ENCODE results near the gene GRID1. TPM values are rescaled to one million over a fixed set of nuclear protein-coding genes. Genes with fewer than 3 reads are reported as not detected.

Gene GRID1
- total and polyA plus RNA-seq, 10 of the 15 experiments (the other 5 are each of a cell fraction or from before 2014, with no cell fraction given) = 0.04 to 0.62 (median 0.08) TPM; not detected in 5

GRCh38 chr10:86170255-86171108, 196.1 kb downstream of the GRID1 start (continued):
- TF ChIP-seq, protein P1, sequence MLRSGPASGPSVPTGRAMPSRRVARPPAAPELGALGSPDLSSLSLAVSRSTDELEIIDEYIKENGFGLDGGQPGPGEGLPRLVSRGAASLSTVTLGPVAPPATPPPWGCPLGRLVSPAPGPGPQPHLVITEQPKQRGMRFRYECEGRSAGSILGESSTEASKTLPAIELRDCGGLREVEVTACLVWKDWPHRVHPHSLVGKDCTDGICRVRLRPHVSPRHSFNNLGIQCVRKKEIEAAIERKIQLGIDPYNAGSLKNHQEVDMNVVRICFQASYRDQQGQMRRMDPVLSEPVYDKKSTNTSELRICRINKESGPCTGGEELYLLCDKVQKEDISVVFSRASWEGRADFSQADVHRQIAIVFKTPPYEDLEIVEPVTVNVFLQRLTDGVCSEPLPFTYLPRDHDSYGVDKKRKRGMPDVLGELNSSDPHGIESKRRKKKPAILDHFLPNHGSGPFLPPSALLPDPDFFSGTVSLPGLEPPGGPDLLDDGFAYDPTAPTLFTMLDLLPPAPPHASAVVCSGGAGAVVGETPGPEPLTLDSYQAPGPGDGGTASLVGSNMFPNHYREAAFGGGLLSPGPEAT (IDR thresholded peaks at IDR 0.05; ENCODE audit: low read depth) = 0 out of 2 replicates have a peak, but pooled peaks have one; percentile 33
- TF ChIP-seq STAT1 (conservative IDR thresholded peaks at IDR 0.05) = no peak
- peak; percentile 91 for TF ChIP-seq BCL11A (IDR thresholded peaks at IDR 0.05; ENCODE audit: low read depth, low read length)
- TF ChIP-seq CUX1 (IDR thresholded peaks at IDR 0.05; ENCODE audit: insufficient replicate concordance, low read depth, low read length) = no peak
- TF ChIP-seq CEBPZ (IDR thresholded peaks at IDR 0.05; ENCODE audit: low read depth, low read length) = no peak
- TF ChIP-seq MEF2B (IDR thresholded peaks at IDR 0.05; ENCODE audit: partially characterized antibody, poor library complexity, severe bottlenecking) = peak; percentile 1
- TF ChIP-seq CREB1 (IDR thresholded peaks at IDR 0.05; ENCODE audit: low read depth) = no peak
- TF ChIP-seq HSF1 (IDR thresholded peaks at IDR 0.05; ENCODE audit: low read depth, low read length) = no peak
- no peak for TF ChIP-seq RFX5 (IDR thresholded peaks at IDR 0.05; ENCODE audit: low read depth, low read length)
- TF ChIP-seq HDGF (IDR thresholded peaks at IDR 0.05) = no peak
- TF ChIP-seq PAX5 (IDR thresholded peaks at IDR 0.05; ENCODE audit: borderline replicate concordance, low read depth, low read length) = 0 out of 2 replicates have a peak, but pooled peaks have one; percentile 42
- TF ChIP-seq, protein P2, sequence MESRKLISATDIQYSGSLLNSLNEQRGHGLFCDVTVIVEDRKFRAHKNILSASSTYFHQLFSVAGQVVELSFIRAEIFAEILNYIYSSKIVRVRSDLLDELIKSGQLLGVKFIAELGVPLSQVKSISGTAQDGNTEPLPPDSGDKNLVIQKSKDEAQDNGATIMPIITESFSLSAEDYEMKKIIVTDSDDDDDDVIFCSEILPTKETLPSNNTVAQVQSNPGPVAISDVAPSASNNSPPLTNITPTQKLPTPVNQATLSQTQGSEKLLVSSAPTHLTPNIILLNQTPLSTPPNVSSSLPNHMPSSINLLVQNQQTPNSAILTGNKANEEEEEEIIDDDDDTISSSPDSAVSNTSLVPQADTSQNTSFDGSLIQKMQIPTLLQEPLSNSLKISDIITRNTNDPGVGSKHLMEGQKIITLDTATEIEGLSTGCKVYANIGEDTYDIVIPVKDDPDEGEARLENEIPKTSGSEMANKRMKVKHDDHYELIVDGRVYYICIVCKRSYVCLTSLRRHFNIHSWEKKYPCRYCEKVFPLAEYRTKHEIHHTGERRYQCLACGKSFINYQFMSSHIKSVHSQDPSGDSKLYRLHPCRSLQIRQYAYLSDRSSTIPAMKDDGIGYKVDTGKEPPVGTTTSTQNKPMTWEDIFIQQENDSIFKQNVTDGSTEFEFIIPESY (IDR thresholded peaks at IDR 0.05) = no peak
- TF ChIP-seq STAT3 (IDR thresholded peaks at IDR 0.05; ENCODE audit: low read depth, low read length) = no peak
